ENCODE measurements around the gene PRC1.

Gene PRC1

DNA sequence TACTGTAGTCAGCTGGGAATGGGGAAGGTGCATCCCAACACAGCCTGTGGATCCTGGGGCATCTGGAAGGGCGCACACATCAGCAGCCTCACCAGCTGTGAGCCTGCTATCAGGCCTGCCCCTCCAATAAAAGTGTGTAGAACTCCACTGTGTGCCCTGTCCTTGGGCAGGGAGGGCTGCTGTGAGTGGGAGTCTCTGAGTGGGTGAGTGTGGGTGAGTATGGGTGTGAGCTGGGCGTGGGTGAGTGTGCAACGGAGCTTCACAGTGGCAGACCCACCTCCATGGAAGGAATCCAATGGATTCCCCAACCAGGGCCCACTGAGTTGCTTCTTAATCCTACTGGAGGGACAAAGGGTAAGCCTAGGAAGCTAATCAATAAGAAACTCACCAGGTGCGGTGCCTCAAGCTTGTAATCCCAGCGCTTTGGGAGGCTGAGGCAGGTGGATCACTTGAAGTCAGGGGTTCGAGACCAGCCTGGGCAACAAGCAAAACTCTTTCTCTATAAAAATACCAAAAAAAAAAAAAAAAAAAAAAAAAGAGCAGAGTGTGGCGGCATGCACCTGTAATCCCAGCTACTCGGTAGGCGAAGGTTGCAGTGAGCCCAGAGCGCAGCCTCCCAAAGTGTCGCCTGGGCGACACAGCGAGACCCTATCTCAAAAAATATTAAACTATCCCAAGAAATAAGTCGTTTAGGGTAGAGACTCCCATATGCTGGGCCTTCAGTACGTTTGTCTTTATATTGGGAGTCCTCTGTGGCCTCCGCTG is 40.2 kb downstream of the PRC1 start:
- DNase-seq: no peak

DNA sequence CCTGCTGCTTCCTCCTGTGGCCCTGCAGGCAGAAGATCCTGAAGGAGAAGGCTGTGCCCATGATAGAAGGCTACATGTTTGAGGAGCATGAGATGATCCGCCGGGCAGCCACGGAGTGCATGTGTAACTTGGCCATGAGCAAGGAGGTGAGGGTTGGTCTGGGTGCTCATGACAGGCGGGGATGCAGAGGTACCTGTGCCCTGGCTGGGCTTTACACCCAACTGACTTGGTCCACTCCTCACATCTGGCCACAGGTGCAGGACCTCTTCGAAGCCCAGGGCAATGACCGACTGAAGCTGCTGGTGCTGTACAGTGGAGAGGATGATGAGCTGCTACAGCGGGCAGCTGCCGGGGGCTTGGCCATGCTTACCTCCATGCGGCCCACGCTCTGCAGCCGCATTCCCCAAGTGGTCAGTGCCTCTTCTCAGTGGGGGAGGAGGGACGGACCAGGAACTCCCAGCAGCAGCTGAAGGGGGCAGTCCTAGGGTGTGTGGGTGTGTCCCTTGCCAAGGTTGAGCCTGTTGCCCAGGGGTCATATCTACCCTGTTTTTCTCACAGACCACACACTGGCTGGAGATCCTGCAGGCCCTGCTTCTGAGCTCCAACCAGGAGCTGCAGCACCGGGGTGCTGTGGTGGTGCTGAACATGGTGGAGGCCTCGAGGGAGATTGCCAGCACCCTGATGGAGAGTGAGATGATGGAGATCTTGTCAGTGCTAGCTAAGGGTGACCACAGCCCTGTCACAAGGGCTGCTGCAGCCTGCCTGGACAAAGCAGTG is 41.2 kb downstream of the PRC1 start:
- DNase-seq: no peak

DNA sequence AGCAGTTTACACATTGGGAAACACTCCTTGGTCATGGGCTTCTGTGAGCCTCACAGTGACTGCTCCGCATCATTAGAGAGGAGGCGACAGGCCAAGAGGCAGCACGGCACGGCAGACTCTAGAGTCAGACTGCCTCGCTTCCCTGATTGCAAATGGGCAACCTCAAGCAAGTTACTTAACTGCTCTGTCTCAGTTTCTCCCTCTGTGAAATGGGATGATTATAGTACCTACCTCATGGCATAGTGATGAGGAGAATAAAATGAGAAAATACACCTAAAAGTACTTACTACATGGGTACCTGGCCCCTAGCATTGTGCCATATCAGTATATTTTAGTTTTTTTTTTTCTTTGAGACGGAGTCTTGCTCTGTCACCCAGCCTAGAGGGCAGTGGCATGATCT is 43.7 kb downstream of the PRC1 start:
- DNase-seq: no peak

DNA sequence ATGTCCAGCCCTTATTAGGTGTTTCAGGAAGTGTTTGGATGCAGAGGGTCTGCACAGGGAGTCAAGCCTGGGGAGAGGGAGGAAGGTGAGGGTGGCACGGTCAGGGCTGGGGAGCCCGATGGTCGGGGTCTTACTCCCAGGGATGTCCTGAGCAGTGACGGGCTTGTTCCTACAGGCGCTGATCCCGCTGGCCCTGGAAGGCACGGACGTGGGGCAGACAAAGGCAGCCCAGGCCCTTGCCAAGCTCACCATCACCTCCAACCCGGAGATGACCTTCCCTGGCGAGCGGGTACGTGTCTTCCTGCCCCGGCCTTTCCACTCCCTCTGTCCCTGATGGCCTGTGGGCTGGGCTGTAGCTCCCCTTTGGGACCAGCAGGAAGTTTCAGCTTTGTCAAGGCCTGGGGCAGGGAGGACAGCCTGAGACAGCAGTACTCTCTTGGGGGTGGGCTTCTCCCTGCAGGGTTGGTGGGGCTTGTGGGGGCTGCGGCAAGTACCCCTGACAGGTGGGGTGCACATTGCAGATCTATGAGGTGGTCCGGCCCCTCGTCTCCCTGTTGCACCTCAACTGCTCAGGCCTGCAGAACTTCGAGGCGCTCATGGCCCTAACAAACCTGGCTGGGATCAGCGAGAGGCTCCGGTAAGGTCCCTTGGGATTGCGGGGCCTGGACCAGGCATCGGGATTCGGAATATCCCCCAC is 44.2 kb downstream of the PRC1 start:
- DNase-seq: no peak

DNA sequence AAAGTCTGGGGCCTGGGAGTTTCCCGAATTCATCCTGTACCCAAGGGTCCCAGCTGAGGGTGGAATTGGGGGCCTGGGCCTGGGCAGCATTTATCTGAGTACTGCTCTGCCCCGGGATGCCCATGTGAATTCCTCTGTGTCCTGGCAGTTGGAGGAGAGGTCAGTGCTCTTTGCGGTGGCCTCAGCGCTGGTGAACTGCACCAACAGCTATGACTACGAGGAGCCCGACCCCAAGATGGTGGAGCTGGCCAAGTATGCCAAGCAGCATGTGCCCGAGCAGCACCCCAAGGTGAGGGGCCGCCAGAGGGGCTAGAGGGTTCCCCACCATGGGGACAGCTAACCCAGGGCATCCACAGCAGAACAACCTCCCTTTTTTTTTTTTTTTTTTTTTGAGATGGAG is 45.8 kb downstream of the PRC1 start:
- no peak for DNase-seq

DNA sequence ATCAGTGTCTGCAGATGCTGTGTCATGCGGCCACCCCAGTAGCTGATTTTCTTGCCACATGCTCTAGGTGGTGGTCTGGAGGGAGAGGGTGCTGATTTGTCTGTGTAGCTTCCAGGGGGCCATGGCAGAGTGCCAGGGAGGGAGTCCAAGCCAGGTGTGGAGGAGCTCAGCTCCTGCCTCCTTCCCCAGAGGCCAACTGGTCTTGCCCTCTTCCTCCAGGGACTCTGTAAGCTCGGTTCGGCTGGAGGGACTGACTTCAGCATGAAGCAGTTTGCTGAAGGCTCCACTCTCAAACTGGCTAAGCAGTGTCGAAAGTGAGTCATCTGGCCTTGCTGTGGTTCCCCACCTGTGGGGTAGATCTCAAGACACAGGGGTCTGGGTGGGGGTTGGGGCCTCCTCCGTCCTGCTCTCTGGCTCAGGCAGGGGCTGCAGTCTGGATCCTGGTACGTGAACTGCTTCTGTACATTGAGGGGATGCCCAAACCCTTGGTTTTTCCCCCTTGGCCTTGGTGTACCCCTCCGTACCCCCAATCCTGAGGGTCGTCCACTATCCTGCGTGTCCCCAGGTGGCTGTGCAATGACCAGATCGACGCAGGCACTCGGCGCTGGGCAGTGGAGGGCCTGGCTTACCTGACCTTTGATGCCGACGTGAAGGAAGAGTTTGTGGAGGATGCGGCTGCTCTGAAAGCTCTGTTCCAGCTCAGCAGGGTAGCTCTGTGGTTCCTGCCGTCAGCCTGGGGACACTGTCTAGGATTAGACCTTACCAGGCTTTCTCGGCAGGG is 46.6 kb downstream of the PRC1 start:
- DNase-seq: no peak

DNA sequence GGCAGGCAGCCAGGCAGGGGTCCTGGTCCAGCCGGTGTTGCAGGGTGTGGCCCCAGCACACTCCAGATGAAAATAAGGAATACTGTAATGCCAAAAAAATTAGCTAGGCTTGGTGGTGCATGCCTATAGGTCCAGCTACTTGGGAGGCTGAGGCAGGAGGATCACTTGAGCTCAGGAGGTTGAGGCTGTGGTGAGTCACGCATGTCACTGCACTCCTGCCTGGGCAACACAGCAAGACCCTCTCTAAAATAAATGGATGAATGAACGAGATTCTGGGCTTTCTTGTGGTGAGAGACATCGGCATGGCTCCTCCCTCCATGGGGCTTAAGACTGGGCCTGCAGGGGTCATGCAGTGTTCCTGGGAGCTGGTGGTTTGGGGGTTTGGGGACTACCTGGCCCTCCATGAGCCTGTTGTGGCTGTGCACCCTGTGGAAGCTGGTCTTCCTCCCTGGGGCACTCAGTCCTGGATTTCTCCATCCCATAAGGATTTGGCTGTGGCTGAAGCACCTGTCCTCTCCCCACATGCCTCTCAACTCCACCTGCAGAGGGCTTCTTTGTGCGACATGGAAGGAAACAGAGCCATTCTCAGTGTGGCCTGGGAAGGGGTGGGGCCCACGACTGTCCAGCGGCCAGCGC is 47.3 kb downstream of the PRC1 start:
- DNase-seq: no peak

DNA sequence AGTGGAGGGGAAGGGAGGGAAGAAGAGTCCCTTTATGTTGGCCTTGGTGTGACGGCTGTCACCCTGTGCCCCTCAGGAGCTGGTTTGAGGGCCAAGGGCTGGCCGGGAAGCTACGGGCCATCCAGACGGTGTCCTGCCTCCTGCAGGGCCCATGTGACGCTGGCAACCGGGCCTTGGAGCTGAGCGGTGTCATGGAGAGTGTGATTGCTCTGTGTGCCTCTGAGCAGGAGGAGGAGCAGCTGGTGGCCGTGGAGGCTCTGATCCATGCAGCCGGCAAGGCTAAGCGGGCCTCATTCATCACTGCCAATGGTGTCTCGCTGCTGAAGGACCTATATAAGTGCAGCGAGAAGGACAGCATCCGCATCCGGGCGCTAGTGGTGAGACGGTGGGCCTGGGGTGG is 47.8 kb downstream of the PRC1 start:
- DNase-seq: no peak

DNA sequence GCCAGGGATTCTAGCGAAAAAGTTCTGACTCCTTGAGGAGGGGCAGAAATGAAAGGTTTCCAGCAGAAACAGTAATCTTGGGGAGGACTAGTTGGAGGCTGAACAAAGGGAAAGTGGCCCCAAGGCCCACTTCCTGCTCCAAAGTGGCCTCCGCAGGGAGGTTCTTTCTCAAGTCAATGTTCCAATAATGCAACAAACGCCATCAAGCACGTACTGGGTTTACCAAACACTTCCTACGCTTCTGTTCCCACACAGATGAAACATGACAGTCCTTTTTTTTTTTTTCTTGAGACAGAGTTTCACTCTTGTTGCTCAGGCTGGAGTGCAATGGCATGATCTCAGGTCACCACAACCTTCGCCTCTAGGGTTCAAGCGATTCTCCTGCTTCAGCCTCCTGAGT is 49.2 kb downstream of the PRC1 start:
- DNase-seq: no peak

DNA sequence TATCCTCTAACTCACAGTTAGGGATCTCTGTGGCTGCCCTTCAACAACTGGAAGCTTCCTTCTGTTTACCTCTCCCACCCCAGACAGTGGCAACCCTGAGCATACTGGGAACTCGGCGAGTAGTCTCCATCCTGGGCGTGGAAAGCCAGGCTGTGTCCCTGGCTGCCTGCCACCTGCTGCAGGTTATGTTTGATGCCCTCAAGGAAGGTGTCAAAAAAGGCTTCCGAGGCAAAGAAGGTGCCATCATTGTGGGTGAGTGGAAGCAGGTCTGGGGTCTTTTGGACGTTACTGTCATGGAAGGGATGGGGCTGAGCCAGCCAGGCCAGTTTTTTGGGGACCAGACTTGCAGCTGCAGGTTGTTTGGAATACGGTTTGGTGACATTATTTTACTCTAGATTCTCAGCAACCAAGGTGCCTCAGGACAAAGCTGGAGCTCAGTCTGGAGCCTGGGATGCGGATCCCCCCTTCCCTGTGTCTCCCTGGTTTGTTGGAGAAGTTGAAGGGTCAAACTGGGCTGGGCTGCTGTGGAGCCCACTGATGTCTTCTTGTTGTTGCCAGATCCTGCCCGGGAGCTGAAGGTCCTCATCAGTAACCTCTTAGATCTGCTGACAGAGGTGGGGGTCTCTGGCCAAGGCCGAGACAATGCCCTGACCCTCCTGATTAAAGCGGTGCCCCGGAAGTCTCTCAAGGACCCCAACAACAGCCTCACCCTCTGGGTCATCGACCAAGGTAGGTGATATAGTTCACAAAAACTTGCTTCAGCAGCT is 51.8 kb downstream of the PRC1 start:
- DNase-seq: no peak

DNA sequence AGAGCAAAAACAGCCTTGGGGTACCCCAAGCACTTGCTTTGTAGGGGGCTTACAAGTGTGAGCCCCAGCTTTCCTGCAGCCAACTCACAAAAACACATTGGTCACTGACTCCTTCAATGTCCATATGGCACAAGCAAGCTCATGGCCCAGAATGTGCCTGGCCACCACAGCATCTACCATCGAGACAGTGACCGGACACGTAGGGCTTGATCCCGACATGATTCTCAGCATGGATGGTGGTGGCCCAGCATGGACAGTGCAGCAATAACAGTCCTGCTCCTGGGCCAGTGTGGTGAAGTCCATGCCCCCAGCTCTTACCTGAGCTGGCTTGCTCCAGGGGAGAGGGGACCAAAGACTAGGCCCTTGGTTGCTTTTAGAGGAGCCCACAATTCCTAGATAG is 53.3 kb downstream of the PRC1 start:
- DNase-seq: no peak

DNA sequence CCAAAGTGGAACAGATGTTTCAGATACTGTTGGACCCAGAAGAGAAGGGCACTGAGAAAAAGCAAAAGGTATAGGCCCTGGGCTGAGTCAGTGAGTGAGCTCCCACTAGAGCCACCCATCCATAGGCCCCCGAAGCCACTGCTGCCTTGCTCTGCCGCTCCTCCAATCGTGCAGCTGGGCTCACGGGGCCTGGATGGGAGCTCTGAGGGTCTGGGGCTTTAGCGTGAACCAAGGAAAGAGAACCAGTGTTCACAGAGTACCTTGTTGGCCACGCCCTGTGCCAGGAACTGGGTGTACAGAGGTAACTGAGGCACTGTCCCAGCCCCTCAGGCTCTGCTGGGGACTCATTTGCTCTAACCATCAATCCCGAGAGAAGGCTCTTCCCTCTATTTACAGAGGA is 54.6 kb downstream of the PRC1 start:
- DNase-seq: no peak

DNA sequence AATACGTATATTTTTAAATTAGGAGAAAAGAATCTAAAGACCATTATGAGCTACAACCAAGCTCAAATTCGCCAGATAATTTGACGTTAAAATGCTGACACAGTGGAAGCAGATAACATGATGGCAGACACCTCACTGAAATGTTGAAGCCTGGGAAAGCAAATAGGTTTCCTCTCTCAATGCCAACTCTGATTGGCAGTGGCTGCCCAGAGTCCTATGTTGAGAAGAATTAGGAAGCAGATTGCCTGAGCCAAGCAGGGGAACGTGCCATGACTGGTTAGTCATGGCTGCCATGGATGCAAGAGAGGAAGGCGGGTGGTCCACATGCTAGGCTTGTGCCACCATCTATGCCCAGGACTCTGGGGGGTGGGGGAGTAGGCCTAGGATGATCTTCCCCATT is 56.1 kb downstream of the PRC1 start:
- no peak for DNase-seq

DNA sequence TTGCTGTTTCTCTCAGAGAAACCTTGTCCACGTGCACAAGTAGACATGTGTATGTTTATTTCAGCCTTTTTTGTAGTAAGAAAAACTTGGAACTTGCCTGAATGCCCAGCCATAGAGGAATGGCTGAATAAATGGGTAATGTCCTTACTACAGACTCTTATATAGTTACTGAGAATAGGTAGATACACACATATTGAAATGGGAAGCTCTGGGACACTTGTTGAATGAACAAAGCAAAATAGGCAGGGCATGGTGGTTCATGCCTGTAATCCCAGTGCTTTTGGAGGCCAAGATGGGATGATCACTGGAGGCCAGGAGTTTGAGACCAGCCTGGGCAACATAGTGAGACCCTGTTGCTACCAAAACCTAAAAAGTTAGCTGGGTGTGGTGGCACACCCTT is 57.5 kb downstream of the PRC1 start:
- DNase-seq: no peak

DNA sequence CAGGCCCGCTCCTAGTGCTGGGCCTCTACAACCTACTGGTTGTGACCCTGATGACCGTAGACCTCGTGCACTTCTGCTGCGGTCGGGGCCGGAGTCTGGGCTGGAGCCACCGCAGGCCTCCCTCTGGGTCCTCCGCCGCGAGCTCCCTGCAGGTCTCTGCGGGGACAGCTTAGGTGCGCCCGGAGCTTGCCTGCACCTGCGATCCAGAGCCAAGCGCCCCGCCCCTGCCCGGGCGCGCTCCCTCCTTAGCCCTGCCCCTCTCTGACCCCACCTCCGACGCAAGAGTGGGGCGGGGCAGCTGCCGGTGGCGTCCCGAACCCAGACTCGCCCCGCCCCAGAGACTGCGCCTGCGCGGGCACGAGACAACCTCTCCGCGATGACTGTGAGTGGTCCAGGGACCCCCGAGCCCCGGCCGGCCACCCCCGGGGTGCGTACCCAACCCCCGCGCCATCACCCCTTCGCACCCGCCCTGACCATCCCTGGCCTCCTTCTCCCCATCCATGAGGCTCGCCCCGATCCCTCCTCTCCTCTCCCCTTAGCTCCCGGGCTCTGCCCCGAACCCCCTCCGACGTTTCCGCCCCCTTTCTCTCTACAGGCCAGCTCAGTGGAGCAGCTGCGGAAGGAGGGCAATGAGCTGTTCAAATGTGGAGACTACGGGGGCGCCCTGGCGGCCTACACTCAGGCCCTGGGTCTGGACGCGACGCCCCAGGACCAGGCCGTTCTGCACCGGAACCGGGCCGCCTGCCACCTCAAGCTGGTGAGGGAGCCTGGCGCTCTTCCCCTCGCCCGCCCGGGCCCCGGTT is 59.2 kb downstream of the PRC1 start, which contains the start of gene UNC45A:
TSS of gene UNC45A (plus strand) at position 337 of the 803 bp plus-strand sequence. CDS start at position 377, 40 bp downstream.
- DNase-seq: peak; percentile 67

DNA sequence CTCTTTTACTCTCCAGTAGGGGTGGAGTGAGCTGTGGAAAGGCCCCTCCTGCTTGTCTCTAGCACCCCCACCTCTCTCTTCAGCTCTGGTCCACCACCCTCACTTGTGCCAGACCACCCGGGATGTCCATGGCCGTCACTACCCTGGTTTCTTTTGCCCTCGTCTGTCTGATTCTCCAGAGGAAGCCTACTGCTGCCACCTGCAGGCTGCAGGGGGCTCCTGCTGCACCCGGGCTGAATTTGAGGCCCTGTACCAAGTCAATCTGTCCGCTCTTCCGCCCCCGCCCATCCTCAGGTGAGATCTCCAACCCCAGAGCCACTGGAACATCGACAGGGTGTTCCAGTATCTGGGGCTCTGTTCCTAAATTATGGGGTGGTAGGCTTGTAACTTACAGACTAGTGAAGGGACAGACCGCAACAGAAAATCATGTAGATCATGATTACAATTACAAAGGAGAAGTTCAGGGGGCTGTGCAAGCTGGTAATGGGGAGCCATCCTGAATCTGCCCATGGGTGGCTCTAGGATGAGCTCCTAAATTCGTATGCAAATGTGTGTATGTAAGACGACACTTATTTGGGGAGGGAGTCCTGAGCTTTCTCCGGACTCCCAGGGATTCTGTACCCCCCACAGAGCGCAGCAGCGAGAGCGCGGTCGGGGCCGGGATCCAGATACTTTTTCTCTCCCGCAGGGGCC is 59.9 kb downstream of the PRC1 start:
- DNase-seq: peak; percentile 62

DNA sequence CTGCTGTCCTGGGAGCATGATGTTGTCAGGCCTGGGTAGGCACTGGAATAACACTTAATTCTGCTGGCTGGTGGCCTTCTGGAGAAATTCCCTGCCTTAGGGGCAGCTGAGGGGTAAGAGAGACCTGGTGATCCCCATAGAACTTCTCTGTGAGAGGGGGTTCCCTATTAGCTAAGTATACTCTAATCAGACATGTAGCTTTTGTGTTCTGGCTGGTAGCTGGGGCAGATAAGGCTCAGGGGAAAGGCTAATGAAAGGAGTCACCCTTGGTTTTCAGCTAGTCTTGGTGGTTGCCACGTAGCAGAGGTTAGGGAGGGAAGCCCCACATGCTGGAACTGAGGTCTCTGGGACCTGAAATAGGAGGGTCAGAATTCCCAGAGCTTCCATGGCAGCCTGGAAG is 61.0 kb downstream of the PRC1 start:
- DNase-seq: no peak

DNA sequence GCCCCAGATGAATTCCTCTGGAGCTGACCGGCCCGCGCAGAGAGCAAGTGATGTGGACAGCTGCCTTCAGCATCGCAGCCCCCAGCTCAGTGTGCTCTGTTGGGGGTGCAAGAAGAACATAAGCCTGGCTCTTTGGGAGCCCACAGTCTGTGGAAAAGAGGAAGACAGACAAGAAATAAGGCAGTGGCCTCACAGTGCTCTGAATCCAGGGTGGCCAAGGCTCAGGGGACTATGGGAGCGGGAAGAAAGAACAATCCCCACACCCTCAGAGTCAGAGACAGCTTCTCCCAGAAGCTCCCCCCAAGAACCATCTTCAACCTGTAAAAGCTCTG is 61.7 kb downstream of the PRC1 start:
- no peak for DNase-seq

DNA sequence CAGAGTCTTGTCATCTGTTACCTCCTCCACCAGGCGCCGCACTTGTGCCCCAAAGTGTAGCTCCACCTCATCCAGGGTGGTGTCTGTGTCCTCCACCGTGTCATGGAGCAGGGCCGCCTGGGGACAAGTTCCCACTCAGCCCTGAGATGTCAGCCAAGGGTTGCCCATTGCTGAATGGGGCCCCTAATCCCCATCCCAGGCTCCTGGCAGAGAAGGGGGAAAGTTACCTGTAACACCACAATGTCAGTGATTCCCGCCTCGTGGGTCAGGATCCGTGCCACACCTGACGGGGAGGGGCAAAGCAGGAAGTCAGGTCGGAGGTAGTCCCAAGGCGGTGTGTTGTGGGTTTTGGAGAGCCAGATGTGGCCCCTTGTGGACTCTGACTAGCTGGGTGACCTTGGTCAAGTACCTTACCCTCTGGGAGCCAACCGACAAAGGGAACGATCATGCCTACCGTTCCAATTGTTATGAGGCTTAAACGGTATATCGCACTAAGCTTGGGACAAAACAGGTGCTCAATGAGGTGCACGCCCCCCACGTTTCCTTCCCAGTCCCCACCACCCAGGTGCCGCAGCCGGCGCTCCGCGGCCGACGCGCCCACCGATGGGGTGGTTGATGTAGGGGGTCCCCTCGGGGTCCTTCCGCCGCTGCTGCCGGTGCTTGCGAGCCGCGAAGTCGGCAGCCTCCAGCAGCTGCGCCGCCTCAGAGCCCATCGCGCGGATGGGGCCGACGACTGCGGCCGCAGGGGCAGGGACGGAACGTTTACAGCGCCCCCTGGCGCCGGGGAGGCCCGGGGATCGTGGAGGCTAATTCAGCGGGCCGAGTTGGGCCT is 62.3 kb downstream of the PRC1 start, which contains the start of gene HDDC3:
TSS of gene HDDC3 (minus strand) at position 722 of the 832 bp plus-strand sequence. CDS start at position 713, 9 bp downstream.
- DNase-seq: peak; percentile 56

DNA sequence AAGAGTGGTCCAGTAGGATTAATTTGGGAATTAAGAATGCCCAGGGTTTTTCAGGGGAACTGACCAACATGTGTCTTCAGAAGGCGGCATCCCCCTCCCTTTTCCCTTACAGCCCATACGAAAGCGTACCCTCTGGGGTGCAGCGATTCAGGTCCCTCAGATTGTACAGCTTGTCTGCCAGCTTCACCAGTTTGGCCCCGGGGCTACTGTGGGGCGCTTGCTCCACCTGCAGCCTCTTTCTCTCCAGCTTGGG is 62.8 kb downstream of the PRC1 start:
- no peak for DNase-seq
